Measurements from ENCODE around the gene FOXK1. TPM values are rescaled to one million over a fixed set of nuclear protein-coding genes. Genes with fewer than 3 reads are reported as not detected.

FOXK1 gene
- total RNA-seq, 1 donor from 2014 or later: 30.4 TPM

- H3K4me3 ChIP-seq (ENCODE audit: low read depth, low read length): no peak overlapping the region
- DNase-seq (ENCODE audit: low read depth): no peak
- TF ChIP-seq, protein P1, sequence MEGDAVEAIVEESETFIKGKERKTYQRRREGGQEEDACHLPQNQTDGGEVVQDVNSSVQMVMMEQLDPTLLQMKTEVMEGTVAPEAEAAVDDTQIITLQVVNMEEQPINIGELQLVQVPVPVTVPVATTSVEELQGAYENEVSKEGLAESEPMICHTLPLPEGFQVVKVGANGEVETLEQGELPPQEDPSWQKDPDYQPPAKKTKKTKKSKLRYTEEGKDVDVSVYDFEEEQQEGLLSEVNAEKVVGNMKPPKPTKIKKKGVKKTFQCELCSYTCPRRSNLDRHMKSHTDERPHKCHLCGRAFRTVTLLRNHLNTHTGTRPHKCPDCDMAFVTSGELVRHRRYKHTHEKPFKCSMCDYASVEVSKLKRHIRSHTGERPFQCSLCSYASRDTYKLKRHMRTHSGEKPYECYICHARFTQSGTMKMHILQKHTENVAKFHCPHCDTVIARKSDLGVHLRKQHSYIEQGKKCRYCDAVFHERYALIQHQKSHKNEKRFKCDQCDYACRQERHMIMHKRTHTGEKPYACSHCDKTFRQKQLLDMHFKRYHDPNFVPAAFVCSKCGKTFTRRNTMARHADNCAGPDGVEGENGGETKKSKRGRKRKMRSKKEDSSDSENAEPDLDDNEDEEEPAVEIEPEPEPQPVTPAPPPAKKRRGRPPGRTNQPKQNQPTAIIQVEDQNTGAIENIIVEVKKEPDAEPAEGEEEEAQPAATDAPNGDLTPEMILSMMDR (conservative IDR thresholded peaks at IDR 0.05; ENCODE audit: low read depth, low read length): no peak
Measured at GRCh38 chr7:4763091-4763793, 81.1 kb downstream of the FOXK1 start.

- TF ChIP-seq, protein P1 (conservative IDR thresholded peaks at IDR 0.05; ENCODE audit: low read depth, low read length): no peak
- no peak for DNase-seq (ENCODE audit: low read depth)
- no peak overlapping the region for H3K4me3 ChIP-seq (ENCODE audit: low read depth, low read length)
Measured at GRCh38 chr7:4763794-4764185, 81.7 kb downstream of the FOXK1 start.

DNA sequence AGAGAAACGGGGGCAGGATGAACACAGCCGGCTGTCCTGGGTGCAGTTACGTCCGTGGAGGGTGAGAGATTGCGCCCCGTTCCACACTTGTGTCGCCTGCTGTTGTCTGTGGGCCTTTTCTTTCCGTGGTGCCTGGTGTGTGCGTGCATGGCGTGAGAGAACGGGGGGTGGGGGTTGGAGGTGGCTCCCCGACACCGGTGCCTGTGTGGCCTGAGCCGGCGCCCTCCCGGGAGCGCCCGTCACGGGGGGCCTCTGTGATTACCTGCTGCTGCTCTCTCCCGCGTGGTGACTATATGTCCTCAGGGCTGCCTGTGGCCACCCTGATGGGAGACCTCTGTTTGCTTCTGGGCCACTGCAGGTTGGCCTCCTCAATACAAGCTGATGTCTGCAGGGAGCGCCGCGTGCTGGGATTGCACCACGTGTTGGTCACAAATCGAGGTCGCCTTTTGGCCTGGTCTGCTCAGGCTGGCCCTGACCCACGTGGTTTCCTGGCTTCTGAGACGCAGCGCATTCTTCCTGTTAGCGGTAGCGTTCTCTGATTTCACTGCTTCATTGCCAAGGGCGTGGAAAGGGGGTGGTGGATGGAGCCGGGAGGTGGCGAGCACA is 82.4 kb downstream of the FOXK1 start:
- TF ChIP-seq, protein P1 (conservative IDR thresholded peaks at IDR 0.05; ENCODE audit: low read depth, low read length): no peak
- H3K4me3 ChIP-seq (ENCODE audit: low read depth, low read length): no peak overlapping the region
- DNase-seq (ENCODE audit: low read depth): no peak

DNA sequence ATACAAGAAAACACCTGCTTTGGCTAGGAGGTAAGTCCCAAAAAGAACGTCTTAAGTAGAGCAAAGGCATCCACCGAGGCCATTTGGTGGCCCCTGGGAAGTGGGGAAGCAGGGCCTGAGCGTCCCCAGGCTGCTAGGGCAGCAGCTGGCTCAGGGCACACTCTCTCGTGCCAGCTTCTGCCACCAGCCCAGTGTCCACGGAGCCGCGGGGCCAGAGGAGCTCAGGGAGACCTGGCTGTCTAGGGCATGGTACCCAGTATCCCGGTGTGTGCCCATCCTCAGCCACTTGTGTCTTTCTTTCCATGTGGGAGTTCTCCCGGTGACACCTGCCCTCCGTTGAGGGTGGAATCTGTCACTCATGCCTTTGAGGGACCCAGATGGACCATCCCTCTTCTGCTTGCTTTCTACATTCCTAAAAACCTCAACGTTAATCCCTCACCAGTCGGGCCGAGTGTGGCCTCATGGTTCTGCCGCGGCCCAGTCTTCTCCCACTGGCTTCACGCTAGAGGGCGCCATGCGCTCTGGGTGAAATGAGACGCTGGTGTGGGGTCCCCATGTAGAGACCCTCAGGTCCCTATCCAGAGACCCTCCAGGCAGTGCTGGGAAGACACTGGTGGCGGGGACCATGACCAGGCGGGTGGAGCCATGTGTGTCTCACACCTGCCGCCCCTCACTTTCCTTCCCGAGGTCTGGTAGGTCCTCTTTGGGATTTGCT is 83.8 kb downstream of the FOXK1 start:
- DNase-seq (ENCODE audit: low read depth): no peak
- TF ChIP-seq, protein P1 (conservative IDR thresholded peaks at IDR 0.05; ENCODE audit: low read depth, low read length): peak; percentile 33
- no peak overlapping the region for H3K4me3 ChIP-seq (ENCODE audit: low read depth, low read length)

DNA sequence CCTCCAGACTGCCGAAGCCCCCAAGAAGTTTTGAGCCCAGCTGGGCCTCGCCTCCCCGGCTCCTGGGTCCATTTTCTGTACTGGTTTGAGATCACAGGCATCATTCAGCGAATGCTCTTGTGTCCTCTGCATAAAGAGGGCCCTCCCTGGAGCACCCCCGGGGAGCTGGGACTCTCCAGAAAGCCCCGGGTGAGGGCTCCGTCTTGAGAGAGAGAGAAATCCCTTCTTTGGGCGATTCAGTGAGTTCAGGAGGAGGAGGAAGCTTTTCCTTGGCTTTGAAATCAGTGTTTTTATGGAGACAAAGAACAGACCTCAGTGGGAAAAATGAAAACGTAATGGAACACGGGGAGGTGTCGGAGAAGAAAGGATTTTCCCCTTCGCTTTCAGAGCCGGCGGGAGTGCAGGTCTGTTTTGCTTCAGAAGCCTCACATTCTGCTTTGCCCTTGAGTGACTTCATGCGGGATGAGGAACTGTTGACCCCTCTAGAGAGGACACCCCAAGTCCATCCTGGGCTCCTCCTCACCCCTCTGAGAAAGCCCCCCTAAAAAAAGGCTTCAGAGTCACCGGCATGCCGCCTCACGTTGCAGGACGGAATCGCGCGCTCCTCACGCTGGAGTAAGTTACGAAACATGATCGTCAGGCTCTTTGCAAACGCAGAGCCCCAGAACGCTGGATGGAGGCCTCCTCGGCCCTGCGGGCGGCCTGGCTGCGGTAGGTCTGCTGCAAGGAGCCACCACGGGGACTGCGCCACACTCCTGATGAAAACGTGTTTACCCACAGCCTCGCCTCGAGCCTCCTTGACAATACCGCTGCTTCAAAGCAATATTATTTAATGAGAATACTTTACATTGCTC is 84.8 kb downstream of the FOXK1 start:
- no peak overlapping the region for H3K4me3 ChIP-seq (ENCODE audit: low read depth, low read length)
- no peak for DNase-seq (ENCODE audit: low read depth)
- TF ChIP-seq, protein P1 (conservative IDR thresholded peaks at IDR 0.05; ENCODE audit: low read depth, low read length): no peak

DNA sequence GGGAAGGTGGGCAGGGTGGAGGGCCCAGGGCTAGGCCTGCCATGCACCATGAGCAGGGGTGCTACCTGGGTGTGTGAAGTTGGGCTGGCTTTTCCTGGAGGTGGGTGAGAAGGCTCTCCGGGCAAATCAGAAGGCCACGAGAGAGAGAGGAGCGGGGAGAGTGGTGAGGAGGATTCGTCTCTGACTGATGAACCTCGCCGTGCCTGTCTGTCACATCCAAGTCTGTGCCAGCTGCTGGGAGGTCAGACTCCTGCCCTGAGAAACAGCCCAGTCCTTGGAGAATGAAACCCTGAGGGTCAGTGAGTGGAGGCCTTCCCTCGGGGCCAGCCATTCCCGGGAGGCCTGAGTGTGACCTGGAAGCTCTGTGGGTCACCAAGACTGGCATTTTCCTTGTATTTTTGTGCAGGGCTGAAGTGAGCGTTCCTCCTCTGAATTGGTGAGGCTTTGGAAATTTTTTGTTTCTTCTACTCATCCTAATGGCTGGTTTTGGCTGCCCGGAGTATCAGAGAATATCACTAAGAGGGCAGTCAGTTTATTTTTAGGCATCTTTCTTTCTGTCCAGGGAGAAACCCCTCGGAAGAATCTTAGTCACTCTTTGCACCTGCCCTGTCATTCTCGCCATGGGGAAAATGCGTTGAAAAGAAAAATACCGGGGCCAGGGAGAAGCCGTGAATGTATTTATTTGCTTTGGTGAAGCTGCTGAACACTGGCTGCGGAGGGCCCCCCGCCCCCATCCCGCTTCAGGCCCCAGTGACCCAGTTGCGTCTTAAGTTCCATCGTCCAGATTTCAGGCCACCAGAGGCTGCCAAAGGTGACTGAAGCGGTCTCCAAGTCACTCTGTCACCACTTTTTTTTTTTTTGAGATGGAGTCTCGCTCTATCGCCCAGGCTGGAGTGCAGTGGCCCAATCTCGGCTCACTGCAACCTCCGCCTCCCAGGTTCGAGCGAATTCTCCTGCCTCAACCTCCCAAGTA is 86.8 kb downstream of the FOXK1 start:
- H3K4me3 ChIP-seq (ENCODE audit: low read depth, low read length): no peak overlapping the region
- no peak for DNase-seq (ENCODE audit: low read depth)
- TF ChIP-seq, protein P1 (conservative IDR thresholded peaks at IDR 0.05; ENCODE audit: low read depth, low read length): no peak

Data from epithelial cell of proximal tubule (primary cell).